GM21825 (cell line): Measurements from ENCODE around the gene MCTP2.

Source experiments
- ATAC-seq: cut with Tn5 transposase; IDR thresholded peaks from one replicate; pipeline ENCODE4 v1.9.1; 2021; ENCODE audit warnings: mild to moderate bottlenecking, moderate library complexity; ENCODE audit not compliant: unreplicated experiment

Gene MCTP2

DNA sequence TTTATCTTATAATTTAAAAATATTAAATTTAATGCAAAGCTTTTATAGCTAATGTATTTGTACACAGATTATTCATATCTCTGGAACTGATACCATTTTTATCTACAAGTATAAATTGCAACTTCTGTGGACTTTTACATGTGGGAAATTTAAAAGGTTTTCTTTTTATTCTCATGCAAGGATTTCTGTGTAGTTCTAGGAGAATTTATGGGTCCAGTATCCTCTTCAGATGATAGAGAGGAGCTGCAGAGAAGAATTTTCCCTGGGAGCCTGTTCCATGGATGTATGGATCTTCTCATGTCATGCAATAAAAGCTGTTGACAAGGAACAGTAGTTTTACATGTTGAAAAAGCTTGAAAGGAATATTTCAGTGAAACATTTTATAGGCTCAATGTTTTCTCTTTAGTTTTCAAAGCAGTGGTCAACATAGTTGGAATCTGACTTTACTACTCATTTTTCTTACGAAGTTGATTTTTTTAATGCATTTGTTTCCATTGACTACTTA is 119.7 kb downstream of the MCTP2 start:
- no peak for ATAC-seq

DNA sequence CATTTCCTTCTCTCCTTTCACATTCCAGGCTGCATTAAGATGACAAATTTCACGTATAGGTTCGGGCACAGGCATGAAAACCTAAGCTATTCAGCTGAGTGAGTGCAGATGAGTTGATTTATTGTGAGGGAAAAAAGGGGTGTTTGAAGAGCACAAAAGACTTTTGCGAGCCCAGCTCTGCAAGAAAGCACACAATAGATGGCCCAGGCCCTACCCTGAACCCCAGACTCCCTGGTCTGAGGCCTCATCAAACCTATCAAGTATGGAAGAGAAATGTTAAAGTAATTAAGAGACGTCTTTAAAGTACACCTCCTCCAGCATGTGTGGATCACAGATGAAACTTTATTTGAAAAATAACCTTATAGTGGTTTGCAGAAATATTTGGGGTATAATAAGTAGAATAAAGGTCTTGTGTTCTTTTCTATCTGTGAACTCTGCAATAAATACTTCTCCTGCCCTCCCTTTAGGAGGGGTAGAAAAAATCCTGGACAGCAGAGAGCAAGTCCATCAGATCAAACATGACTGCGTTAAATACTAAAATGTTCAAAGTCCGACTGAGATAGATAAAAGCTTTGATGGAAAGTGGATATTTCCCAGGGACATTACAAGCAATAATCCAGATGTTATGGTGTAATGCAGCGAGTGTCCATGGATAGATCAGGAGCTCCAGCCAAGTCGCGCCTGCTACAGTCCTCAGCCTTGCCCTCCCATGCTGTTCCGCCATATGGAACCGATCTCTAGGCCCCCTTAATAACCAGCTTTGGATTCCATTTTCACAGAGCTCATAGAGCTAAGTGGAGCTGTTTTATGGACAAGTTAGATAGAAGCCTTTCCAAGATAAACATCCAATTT is 121.5 kb downstream of the MCTP2 start:
- no peak for ATAC-seq

DNA sequence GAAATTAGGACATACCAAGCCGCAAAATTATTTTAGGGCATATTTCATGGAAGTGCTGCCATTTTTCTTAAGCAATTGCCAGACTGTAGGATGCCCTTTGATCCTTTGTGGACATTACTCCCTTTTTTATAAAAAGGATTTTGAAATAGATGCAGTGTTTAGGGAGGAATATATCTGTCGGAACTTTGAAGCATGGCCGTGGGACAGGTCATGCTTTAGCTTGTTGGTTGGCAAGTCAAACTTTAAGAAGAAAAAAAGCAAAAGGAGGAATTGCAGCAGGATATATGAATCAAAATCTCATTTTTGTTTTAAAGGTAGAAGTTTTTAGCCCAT is 122.1 kb downstream of the MCTP2 start:
- ATAC-seq: no peak

DNA sequence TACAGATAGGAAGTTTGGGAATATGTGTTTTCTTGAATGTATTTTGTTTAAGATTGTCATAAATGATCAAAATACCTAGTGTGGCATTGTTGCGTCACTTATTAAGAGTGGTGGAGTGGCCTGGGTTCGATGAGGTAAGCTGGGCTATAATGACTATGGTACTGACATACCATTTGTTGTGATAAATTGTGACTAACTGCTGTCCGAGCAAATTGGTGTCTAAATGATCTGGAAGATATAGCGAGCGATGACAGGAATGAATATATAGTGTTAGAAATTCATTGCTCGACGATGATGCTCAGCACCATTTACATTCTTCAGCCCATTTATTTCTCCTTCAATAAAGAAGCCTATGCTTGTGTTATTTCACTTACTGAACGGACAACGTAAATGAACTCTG is 123.3 kb downstream of the MCTP2 start:
- no peak for ATAC-seq

DNA sequence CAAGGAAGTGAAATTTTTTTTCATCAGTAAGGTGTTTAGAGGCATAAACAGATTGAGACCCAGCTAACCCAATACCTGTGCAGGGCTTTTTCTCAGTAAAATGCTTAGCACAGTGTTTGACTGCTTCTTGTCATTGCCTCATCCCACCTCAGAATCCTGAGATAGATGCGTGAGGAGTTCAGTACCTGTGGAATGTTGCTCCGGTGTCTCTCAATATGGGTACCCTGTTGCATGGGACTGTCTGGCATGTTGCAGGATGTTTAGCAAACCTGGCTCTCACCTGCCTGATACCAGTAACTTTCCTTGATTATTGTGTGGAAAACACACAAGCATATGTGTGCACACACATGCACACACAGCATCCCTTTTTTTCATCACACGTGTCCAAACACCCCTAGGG is 128.4 kb downstream of the MCTP2 start:
- no peak for ATAC-seq

DNA sequence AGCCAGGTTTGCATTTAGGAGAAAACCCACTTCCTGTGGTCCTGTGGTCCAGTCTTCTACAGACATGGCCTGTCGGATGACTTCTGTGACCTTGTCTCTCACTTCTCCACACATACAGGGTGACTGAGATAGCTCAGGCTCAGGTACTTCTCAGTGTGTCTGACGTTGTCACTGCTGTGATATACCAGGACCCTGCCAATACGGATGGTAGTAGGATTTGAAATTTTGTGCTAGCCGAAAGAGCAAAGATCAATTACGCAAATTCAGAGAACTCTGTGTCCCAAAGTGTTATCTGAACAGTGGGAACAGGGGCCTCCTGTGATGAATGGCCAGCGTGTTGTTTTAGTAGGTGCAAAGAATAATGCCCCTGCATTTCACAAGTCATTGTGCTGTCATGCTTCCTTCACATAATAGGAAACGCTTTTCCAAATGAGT is 128.9 kb downstream of the MCTP2 start:
- ATAC-seq: no peak

DNA sequence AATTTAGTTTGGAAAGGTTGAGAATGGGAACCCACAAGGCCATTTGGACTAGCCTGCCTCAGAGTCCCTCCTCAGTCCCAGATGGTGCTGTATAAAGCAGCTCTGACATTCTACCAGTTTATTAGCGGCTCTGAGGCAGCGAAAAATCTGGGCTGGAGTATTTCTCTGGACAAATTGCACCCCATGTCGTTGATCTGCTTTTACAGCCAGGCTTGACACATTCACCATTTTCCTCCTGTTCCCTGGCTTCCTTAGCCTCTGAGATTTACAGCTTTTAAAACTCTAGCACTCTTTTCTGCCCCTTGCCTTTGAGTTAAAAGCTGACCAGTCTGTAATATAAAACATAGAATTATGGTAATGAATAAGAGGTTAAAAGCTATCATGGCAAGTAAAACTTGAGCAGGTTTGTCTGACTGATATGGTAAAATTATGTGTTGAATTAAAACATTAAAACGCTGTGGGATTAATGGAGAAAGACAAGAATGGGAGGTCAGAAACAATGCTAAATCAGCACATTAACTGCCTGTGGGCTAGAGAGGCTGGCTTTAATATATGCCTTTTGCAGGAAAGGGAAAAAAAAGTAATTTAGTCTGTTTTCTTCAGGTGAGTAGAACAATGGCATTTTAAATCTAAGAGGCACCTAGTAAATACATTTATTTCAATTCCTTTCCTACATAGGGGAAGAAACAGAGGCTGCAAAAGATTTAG is 131.2 kb downstream of the MCTP2 start:
- ATAC-seq: no peak

DNA sequence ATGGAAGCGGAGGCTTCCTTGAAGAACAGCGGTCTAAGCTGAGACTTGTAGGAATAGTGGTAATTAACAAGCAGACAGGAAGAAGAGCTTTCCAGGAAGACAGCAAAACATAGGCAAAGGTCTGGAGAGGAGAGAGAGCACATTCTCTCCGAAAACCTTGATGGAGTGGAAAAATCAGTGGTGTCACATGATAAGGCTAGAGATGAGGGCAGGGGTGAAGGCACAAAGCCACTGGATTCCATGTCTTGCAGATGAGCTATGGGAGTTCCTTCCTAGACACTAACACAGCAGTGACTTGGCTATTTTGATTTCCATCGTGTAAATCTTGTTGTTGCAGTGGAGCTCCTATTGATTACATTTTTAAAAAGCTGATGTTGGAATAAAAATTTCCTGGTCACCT is 132.0 kb downstream of the MCTP2 start:
- no peak for ATAC-seq

DNA sequence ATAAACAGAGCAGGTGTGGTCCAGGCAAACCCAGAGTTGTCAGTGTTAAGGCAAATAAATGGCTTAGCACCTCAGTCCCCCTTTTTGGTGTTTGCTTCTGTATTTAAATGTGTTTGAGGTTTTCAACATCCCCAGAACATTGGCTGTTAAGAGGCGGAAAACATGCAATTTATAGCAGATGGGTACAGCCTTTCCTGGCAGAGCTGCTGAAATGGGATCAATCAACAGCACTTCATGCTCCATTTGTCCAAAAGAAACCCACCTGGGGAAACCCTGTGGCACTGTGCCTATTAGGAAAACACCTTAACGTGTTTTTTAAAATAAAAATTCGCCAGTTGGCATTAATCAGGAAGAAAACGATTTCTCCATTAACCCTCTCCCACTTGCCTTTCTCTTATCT is 135.4 kb downstream of the MCTP2 start:
- ATAC-seq: no peak

DNA sequence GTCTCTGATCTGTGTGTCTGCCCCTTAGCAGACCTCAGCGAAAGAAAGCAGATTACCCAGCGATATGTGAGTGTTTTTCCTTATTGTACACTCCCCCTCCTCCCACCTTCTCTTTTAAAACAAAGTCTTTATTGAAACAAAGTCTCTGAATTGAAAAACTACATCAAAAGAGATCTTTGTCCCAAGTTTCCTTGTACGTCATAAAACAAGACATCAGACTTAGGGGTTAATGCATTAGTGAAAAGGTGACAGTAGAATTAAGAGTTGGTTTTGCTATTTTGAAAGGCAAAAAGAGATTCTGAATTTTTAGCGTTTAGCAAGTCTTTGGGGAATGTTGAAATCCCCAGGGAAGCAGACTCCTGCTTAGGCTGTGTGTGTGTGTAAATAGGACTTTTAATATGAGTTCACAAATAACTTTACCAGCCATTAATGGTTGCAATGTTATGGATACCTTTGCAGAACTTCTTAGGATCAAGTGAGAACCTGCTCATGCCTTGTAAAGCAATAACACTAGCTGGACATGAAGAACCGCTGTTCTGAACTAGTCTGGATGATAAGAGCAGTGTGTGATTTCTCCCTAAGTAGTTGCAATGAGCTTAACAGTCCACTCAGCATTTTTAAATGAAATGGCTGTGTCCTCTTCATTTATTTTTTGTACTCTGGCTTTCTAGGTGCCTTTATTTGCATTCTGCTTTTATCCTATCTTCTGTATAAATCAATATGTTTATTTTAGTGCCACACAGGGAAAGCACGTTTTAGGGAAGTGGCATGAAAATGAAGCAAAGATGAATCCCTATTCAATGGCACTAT is 136.6 kb downstream of the MCTP2 start:
- no peak for ATAC-seq

DNA sequence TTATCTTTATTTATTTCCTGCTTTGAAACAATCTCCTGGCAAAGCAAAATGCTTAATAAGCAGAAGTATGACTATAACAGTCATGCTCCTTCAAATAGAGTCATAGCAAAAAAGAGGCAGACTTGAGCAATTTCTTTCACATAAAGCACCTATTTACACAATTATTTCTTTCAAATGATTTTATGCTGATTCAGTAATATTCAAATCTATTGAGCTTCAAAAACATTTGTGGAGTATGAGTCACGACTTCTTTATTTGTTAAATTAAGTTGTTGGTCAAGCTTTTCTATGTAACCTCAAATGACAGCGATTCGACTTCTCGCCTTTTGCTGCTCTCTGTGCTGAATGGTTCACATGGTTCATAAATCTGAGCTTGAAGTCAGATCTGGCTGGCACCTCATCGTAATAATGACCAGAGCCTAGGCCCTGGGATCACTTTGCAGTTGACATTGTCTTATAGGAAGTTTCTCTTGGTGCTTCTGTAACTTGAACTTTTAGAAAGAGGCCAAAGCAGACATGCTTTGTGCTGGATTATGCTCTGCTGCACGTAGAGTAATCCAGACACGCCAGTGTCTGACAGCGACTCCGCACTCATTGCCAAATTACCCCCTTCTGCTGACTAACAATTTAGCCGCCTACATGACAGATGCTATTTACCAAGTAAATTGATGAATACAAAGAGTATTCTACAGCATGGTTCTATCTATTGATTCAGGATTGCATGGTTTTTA is 139.0 kb downstream of the MCTP2 start:
- no peak for ATAC-seq

DNA sequence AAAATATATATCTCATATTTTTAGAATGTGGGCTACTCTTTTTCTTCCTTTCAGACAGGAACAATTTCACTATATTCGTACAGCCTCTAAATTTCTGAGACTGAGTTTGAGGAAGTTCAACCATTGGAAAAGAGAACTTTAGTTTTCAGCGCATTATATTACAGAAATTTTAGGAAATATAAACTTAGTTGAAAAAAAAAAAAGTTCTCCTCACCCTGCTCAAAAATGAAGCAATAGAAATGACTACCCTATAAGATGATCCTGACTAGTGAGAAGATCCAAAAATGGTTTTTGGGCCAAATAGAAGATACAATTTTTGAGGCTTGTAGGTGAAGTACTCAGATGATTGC is 139.6 kb downstream of the MCTP2 start:
- no peak for ATAC-seq

DNA sequence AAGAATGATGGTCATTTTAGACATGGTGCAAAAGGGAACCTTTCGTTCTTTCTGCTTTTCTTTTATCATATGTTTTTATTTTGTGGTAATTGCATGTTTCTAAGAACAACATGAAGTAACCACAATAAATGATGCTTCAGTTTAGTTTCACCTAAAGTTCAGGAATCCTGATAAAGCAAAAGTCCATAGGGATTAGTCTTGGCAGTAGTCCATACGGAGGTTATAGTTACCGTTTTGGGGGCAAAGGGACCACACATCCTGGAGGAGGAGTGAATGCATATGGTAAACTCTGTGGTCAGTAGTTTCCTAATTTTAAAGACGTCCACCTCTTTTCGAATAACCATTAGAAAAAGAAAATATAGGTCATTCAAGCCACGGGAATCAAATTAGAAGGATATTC is 141.5 kb downstream of the MCTP2 start:
- no peak for ATAC-seq

DNA sequence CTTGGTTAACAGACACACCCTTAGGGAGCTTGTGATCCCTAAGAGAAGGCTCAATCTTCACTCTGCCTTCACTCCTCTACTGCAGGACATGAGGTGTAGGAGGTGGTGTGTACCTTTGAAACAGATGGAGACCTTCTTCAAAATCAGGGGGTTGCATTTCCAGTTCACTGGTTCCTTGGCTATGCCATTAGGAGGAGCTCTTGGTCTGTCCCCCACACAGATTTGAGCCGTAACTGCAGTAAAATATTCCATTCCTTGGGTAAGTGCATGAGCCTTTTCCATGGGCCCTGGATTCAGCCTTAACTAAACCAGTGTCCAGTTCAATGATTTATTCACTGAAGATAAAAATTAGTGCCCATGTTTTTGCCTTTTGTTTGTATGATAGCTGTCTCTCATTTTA is 144.6 kb downstream of the MCTP2 start:
- ATAC-seq: no peak

DNA sequence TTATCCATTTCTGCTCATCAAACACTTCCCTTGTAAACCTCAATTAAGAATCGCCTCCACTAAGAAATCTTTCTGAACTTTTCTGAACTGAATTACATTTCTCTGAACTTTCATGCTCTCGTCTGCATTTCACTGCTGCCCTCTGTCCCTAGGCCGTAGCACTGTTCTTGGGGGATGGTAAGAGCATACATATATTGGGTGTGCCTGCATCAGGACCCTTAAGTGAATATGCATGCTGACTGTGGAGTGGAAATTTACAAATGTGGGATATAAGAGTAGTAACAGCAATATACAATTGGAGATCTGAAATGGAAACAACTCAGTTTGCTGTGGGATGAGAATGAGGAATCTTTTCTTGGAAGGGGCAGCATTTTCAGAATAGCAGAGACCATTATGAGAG is 148.6 kb downstream of the MCTP2 start:
- no peak for ATAC-seq

DNA sequence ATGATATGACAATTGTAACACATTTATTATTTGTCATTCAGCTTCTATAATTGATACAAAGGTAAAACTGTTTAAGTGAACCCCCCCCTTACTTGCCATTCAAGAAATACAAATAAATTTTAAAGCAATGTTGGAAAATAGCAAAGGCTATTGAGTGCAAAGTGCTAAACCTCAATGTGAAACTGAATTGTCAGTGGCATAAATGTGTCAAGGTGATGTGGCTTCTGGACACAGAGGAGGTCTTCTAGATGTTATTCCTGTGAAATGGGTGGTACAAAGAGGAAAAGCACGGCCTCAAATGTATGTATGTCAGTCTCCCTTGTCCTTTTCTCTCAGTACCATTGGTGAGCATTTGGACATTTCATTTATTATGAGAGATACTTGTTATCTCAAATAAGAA is 149.4 kb downstream of the MCTP2 start:
- no peak for ATAC-seq

DNA sequence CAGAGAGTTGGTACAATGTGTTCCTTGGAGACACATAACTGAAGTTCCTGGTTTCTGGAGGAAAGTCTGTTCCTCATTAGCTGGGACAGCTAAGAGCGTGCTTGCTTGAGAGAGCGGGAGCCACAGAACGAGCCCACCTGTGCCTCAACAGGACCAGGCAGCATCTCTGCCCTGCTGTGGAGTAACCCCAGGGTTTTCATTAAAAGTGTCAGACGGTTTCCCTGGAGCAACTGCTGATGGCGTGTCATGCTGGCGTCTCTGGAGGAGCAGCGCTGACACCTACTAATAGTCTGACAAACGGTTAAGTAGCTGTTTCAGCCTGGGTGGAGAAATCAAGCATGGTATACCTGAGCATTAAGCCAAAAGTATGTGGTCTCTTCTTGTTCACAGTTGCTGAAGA is 150.0 kb downstream of the MCTP2 start:
- no peak for ATAC-seq

DNA sequence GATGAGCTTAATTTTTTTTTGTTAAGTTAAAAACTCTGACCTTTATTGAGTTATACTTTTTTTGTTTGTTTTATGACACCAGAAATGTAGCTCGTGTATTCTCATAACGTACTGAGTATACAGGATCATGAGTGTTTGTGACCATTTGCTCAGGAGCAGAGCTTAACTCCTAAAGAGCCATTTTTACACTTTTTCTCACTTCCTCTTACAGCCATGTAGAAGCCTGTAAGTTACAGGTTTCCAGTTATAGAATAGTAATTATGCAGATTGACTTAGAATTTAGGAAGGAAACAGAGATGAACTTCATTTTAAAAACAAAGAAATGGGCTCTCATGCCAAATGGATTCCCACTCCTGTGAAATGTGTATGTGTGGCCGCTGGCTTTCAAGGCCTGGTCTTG is 151.7 kb downstream of the MCTP2 start:
- ATAC-seq: no peak

DNA sequence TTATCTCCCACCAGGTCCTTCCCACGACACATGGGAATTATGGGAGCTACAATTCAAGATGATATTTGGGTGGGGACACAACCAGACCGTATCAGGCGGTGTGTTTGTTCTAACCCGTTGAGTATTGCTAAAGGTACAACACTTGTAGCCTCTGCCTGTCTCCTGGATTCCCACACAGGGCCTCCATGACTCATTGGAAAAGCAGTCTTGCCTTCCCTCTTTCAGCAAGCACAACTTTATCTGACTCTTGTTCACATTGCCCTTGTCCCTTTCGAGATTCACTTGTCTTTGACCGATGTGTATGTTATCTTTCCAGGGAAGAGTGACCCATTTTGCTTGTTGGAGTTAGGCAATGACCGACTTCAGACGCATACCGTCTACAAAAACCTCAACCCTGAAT is 152.3 kb downstream of the MCTP2 start:
- no peak for ATAC-seq

DNA sequence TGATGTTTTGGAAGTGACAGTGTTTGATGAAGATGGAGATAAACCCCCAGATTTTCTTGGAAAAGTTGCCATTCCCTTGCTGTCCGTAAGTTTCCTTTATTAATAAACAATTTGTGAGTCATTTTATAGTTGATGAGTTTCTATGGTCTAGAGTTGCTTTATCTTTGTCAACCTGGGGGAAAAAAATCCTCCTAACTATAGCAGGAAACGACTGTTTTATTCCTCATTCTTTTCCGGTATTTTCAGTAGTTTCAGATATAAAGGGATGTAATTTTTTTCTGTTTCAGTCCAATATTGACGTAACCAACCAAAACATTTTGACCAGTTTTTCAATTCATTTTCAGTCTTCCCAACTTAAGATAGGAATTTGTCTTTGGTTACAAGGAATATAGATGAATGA is 154.1 kb downstream of the MCTP2 start:
- ATAC-seq: no peak

DNA sequence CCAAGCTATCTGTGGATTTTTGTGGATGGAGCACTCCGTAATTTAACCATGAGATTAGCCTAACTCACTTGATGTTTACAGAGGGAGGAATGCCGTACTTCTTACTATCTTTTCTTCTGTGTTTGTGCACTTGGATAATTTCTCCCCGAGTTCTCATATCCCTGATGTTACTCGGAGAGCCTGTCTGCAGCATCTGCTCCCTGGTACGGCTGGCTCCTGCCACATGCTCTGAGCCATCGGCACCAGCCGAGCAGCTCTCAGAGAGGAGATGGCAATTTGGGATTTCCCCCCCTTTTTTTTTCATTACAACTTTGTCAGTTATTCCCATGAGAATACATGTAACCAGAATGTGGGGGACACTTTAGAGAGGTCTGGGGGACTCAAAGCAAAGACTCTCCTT is 155.0 kb downstream of the MCTP2 start:
- ATAC-seq: no peak
